ENCODE measurements around the gene TMC2.

DNA sequence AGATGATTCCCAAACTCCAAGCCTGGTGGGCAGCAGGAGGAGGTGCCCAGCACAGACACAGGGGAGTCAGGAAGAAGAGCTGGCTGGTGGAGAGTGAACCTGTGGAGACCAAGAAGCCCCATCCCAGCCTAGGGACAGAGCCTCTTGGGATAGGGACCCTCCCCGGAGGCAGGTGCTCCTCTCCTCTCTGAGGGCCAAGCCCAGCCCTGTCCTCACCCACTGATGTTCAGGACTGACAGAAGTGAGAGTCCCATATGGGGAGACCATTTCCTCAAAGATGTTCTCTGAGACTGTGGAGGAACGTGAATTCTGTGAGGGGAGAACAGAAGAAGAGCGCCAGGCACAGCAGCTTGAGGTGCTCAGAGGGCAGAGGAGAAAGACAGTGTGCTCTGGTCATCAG, 153.8 kb downstream of the TMC2 start:
- TF ChIP-seq, protein P1, sequence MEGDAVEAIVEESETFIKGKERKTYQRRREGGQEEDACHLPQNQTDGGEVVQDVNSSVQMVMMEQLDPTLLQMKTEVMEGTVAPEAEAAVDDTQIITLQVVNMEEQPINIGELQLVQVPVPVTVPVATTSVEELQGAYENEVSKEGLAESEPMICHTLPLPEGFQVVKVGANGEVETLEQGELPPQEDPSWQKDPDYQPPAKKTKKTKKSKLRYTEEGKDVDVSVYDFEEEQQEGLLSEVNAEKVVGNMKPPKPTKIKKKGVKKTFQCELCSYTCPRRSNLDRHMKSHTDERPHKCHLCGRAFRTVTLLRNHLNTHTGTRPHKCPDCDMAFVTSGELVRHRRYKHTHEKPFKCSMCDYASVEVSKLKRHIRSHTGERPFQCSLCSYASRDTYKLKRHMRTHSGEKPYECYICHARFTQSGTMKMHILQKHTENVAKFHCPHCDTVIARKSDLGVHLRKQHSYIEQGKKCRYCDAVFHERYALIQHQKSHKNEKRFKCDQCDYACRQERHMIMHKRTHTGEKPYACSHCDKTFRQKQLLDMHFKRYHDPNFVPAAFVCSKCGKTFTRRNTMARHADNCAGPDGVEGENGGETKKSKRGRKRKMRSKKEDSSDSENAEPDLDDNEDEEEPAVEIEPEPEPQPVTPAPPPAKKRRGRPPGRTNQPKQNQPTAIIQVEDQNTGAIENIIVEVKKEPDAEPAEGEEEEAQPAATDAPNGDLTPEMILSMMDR (conservative IDR thresholded peaks at IDR 0.05; ENCODE audit: low read depth, low read length): no peak
- no peak for TF ChIP-seq EZH2 (IDR thresholded peaks at IDR 0.05; ENCODE audit: borderline replicate concordance, low read depth, low read length, poor library complexity, severe bottlenecking)

Measured in A673 (cell line).